Gastrocnemius medialis (tissue), 4 donors: ENCODE data around the gene PBOV1.

Source experiments
- CTCF ChIP-seq, 5 experiments: fragments of 450-650 bp in 3 of 5; fragments of 200-600 bp in 2 of 5; sonication (generic) in 2 of 5; IDR thresholded peaks in 4 of 5; conservative IDR thresholded peaks in 1 of 5; 1 replicate in 4 of 5; 2 replicates in 1 of 5; pipeline ENCODE4 v1.5.1; 2016 to 2019; ENCODE audit warnings: antibody characterized with exemption in 5 of 5, mild to moderate bottlenecking in 3 of 5, moderate library complexity in 3 of 5
- POLR2A ChIP-seq, 2 donors: fragments of 450-650 bp; IDR thresholded peaks; one replicate each; pipeline ENCODE4 v1.6.1; 2017; ENCODE audit warnings: antibody characterized with exemption in 2 of 2, mild to moderate bottlenecking in 2 of 2, moderate library complexity in 2 of 2

GRCh38 chr6:138257638-138258040 lies 39.3 kb upstream of the PBOV1 start:
- TF ChIP-seq CTCF (IDR thresholded peaks at IDR 0.05 in 4 of 5, conservative IDR thresholded peaks at IDR 0.05 in 1 of 5) (no peak), POLR2A (IDR thresholded peaks at IDR 0.05) (no peak)
